ENCODE measurements around the gene EPAS1. TPM values are rescaled to one million over a fixed set of nuclear protein-coding genes. Genes with fewer than 3 reads are reported as not detected.

The EPAS1 gene
- total RNA-seq, 1 donor from 2014 or later = not detected

DNA sequence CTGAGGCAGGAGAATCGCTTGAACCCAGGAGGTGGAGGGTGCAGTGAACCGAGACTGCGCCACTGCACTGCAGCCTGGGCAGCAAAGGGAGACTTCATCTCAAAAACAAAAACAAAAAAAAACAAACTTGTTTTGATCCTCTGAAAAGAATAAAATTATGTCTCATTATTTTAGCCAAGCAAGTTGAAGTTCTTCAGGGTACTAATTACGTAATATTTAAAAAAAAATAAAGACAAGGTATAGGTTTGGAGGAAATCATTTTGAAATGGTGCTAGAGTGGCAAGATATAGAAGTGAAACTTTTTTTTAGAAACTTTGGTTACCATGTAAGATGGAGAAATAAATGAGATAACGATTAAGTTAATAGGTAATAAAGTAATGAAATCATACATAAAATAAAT, 127.7 kb downstream of the EPAS1 start:
- TF ChIP-seq, protein P1, sequence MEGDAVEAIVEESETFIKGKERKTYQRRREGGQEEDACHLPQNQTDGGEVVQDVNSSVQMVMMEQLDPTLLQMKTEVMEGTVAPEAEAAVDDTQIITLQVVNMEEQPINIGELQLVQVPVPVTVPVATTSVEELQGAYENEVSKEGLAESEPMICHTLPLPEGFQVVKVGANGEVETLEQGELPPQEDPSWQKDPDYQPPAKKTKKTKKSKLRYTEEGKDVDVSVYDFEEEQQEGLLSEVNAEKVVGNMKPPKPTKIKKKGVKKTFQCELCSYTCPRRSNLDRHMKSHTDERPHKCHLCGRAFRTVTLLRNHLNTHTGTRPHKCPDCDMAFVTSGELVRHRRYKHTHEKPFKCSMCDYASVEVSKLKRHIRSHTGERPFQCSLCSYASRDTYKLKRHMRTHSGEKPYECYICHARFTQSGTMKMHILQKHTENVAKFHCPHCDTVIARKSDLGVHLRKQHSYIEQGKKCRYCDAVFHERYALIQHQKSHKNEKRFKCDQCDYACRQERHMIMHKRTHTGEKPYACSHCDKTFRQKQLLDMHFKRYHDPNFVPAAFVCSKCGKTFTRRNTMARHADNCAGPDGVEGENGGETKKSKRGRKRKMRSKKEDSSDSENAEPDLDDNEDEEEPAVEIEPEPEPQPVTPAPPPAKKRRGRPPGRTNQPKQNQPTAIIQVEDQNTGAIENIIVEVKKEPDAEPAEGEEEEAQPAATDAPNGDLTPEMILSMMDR (IDR thresholded peaks at IDR 0.05; ENCODE audit: partially characterized antibody, unreplicated experiment) = no peak
- DNase-seq = no peak
- Mint-ChIP-seq H3K27ac (ENCODE audit: unreplicated experiment) (no peak overlapping the region), H3K36me3 (ENCODE audit: unreplicated experiment) (no peaks in the 10 kb centered on the region), H3K9me3 (ENCODE audit: unreplicated experiment) (no peaks in the 10 kb centered on the region), H3K4me1 (ENCODE audit: low read depth, unreplicated experiment) (no peaks in the 10 kb centered on the region), H3K4me3 (ENCODE audit: unreplicated experiment) (no peak overlapping the region), H3K27me3 (ENCODE audit: unreplicated experiment) (no peaks in the 10 kb centered on the region)

DNA sequence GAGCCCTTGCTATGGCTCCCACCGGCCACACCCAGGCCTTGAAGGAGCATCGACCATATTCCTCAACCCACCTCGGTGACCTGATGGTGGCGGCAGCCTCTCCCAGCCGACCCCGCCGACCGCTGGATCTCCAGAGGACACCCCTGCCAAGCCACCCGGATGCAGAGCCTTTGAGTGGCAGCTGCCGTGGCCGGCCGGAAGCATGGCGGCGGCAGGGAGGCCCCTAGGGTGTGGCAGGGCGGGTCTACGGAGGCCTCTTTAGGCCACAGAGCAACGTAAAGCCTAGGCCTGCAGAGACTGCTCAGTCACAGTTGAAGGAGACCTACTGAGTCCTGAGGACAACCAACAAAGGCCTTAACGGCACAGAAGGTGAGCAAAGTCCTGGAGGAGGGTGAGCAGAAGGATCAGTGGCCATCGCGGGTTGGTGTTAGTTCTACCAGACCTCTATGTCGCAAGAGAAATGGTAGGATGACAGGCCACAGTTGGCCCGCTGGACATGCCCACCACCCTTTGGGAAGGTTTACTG, 131.8 kb downstream of the EPAS1 start:
- TF ChIP-seq, protein P1 (IDR thresholded peaks at IDR 0.05; ENCODE audit: partially characterized antibody, unreplicated experiment) = no peak
- DNase-seq = no peak
- Mint-ChIP-seq H3K27me3 (ENCODE audit: unreplicated experiment) (no peaks in the 10 kb centered on the region), H3K4me3 (ENCODE audit: unreplicated experiment) (no peak overlapping the region), H3K4me1 (ENCODE audit: low read depth, unreplicated experiment) (no peaks in the 10 kb centered on the region), H3K27ac (ENCODE audit: unreplicated experiment) (no peak overlapping the region), H3K36me3 (ENCODE audit: unreplicated experiment) (peaks cover 2% of the 10 kb centered on the region), H3K9me3 (ENCODE audit: unreplicated experiment) (no peaks in the 10 kb centered on the region)

DNA sequence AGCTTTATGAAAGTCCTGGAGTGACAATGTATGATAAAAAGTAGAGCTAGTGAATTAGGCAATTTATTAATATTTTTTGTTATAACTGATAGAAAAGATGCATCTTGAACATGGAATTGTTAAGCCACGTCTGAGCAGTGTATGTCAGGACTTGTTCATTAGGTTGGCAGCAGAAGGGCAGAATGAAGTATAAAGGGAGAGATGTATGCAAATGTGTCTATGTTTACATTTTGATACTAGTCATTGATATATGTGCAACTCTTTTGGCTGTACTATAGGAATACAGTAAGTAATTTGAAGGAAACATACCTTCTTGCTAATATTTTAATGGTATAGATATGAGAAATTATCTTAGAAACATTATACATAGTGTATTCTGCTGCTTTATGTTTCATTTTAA, 133.2 kb downstream of the EPAS1 start:
- Mint-ChIP-seq H3K27me3 (ENCODE audit: unreplicated experiment) (no peaks in the 10 kb centered on the region), H3K36me3 (ENCODE audit: unreplicated experiment) (peaks cover 5% of the 10 kb centered on the region), H3K9me3 (ENCODE audit: unreplicated experiment) (no peaks in the 10 kb centered on the region), H3K4me3 (ENCODE audit: unreplicated experiment) (no peak overlapping the region), H3K4me1 (ENCODE audit: low read depth, unreplicated experiment) (no peaks in the 10 kb centered on the region), H3K27ac (ENCODE audit: unreplicated experiment) (no peak overlapping the region)
- no peak for DNase-seq
- TF ChIP-seq, protein P1 (IDR thresholded peaks at IDR 0.05; ENCODE audit: partially characterized antibody, unreplicated experiment) = no peak

DNA sequence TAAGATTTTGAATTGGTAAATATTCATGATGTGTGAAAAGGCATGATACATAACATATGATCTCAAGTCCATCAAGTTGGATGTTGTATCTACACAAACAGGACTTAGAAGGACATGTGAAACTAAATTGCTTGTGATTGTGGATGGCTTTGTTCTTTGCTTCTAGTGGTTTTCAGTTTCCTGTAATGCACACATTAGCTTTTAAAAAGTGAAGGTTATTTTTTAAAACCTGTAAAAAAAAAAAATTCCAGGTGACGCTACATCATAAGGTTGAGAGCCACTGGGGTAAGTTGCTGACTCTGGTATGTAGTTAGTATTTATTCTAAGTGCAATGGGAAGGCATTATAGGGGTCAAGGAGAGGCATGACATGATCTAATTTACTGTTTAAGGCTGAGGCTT, 133.8 kb downstream of the EPAS1 start:
- Mint-ChIP-seq H3K27me3 (ENCODE audit: unreplicated experiment) (no peaks in the 10 kb centered on the region), H3K9me3 (ENCODE audit: unreplicated experiment) (no peaks in the 10 kb centered on the region), H3K4me3 (ENCODE audit: unreplicated experiment) (no peak overlapping the region), H3K4me1 (ENCODE audit: low read depth, unreplicated experiment) (no peaks in the 10 kb centered on the region), H3K27ac (ENCODE audit: unreplicated experiment) (no peak overlapping the region), H3K36me3 (ENCODE audit: unreplicated experiment) (peaks cover 5% of the 10 kb centered on the region)
- DNase-seq = no peak
- TF ChIP-seq, protein P1 (IDR thresholded peaks at IDR 0.05; ENCODE audit: partially characterized antibody, unreplicated experiment) = no peak

DNA sequence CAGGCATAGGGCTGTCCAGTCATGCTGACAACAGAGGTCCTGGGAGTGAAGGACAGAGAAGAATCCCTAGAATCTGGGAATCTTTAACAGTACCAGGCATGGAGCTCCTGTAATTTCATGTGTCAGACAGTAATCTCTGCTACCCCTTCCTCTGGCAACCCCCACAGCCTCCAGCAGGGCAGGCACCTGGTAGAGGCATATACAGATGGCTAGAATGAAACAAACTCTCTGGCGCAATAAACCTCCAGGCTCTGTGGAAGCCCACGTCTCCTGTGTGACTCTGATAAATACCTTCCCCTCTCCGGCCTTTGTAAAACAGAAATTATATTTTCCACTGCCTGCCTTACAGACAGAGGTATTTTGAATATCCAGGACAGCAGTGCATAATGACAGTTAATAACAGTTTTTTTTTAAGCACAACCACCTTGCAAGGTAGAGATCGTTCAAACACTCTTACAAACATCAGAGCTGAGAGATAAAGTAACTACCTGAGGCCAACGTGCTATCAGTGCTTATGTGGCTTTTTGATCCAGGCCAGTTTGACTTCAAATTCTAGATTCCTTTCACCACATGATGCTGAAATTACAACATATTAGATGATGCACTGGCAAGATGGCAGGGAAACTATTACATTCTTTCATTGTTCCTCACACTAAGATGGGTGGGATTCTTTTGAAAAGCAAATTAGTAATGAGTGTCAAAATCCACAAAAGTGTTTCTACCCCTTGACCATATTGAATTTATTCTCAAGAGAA, 134.5 kb downstream of the EPAS1 start:
- Mint-ChIP-seq H3K4me1 (ENCODE audit: low read depth, unreplicated experiment) (no peaks in the 10 kb centered on the region), H3K36me3 (ENCODE audit: unreplicated experiment) (peaks cover 5% of the 10 kb centered on the region), H3K9me3 (ENCODE audit: unreplicated experiment) (no peaks in the 10 kb centered on the region), H3K4me3 (ENCODE audit: unreplicated experiment) (no peak overlapping the region), H3K27me3 (ENCODE audit: unreplicated experiment) (no peaks in the 10 kb centered on the region), H3K27ac (ENCODE audit: unreplicated experiment) (no peak overlapping the region)
- DNase-seq = no peak
- TF ChIP-seq, protein P1 (IDR thresholded peaks at IDR 0.05; ENCODE audit: partially characterized antibody, unreplicated experiment) = no peak

Data from glutamatergic neuron (in vitro differentiated cells).